ENCODE results near the gene AIFM1. TPM values are rescaled to one million over a fixed set of nuclear protein-coding genes. Genes with fewer than 3 reads are reported as not detected.
"Not testable (repeated sequence)": the region's sequence is repeated elsewhere in the genome, so short reads cannot be mapped to it uniquely, and the experiment has no call there.

The AIFM1 gene
- polyA plus RNA-seq, 1 donor: 50.3 TPM

GRCh38 chrX:130120746-130121504 is 44.7 kb downstream of the AIFM1 start:
- peak; percentile 67 to 84 for DNase-seq
- H3K4me3 ChIP-seq (ENCODE audit: low read length): peak overlapping the region; percentile 31
- H3K9me3 ChIP-seq (ENCODE audit: control insufficient read depth, low read depth, low read length): no peaks in the 10 kb centered on the region
- 0% methylated on average over 2 of the region's 58 CpGs for WGBS (ENCODE audit: insufficient coverage, low lambda C conversion rate)
- H3K27ac ChIP-seq (ENCODE audit: low read length): peak overlapping the region; percentile 72
- H3K36me3 ChIP-seq (ENCODE audit: control insufficient read depth, insufficient read depth, low read length): peaks cover 3% of the 10 kb centered on the region
- peaks cover 8% of the 10 kb centered on the region for H3K4me1 ChIP-seq (ENCODE audit: control insufficient read depth, insufficient read depth, low read length)
- H3K27me3 ChIP-seq (ENCODE audit: control insufficient read depth, insufficient read depth, low read length): no peaks in the 10 kb centered on the region

- H3K27ac ChIP-seq (ENCODE audit: low read length): peak overlapping the region; percentile 72
- no peaks in the 10 kb centered on the region for H3K27me3 ChIP-seq (ENCODE audit: control insufficient read depth, insufficient read depth, low read length)
- H3K36me3 ChIP-seq (ENCODE audit: control insufficient read depth, insufficient read depth, low read length): no peaks in the 10 kb centered on the region
- no peak for DNase-seq
- no CpG with 5 or more reads among the region's 28 CpGs for WGBS (ENCODE audit: insufficient coverage, low lambda C conversion rate)
- H3K4me1 ChIP-seq (ENCODE audit: control insufficient read depth, insufficient read depth, low read length): peaks cover 8% of the 10 kb centered on the region
- H3K9me3 ChIP-seq (ENCODE audit: control insufficient read depth, low read depth, low read length): no peaks in the 10 kb centered on the region
- H3K4me3 ChIP-seq (ENCODE audit: low read length): peak overlapping the region; percentile 31
Observed at GRCh38 chrX:130120321-130120731, 45.3 kb downstream of the AIFM1 start.

- no CpG with 5 or more reads among the region's 14 CpGs for WGBS (ENCODE audit: insufficient coverage, low lambda C conversion rate)
- H3K9me3 ChIP-seq (ENCODE audit: control insufficient read depth, low read depth, low read length): no peaks in the 10 kb centered on the region
- peak overlapping the region; percentile 20 for H3K27ac ChIP-seq (ENCODE audit: low read length)
- no peak overlapping the region for H3K4me3 ChIP-seq (ENCODE audit: low read length)
- H3K27me3 ChIP-seq (ENCODE audit: control insufficient read depth, insufficient read depth, low read length): no peaks in the 10 kb centered on the region
- peaks cover 8% of the 10 kb centered on the region for H3K4me1 ChIP-seq (ENCODE audit: control insufficient read depth, insufficient read depth, low read length)
- DNase-seq: no peak
- no peaks in the 10 kb centered on the region for H3K36me3 ChIP-seq (ENCODE audit: control insufficient read depth, insufficient read depth, low read length)
Observed at GRCh38 chrX:130119312-130119898, 46.2 kb downstream of the AIFM1 start.

- H3K27me3 ChIP-seq (ENCODE audit: control insufficient read depth, insufficient read depth, low read length): no peaks in the 10 kb centered on the region
- no peaks in the 10 kb centered on the region for H3K9me3 ChIP-seq (ENCODE audit: control insufficient read depth, low read depth, low read length)
- H3K4me1 ChIP-seq (ENCODE audit: control insufficient read depth, insufficient read depth, low read length): peaks cover 8% of the 10 kb centered on the region
- no peaks in the 10 kb centered on the region for H3K36me3 ChIP-seq (ENCODE audit: control insufficient read depth, insufficient read depth, low read length)
- WGBS (ENCODE audit: insufficient coverage, low lambda C conversion rate): no CpG with 5 or more reads among the region's 21 CpGs
- no peak overlapping the region for H3K4me3 ChIP-seq (ENCODE audit: low read length)
- H3K27ac ChIP-seq (ENCODE audit: low read length): no peak overlapping the region
- DNase-seq: peak in 1 of 2 donors; percentile 36
Observed at GRCh38 chrX:130118441-130119311, 47.0 kb downstream of the AIFM1 start.

GRCh38 chrX:130117166-130117565 is 48.5 kb downstream of the AIFM1 start:
- WGBS (ENCODE audit: insufficient coverage, low lambda C conversion rate): no CpG with 5 or more reads among the region's 7 CpGs
- no peaks in the 10 kb centered on the region for H3K9me3 ChIP-seq (ENCODE audit: control insufficient read depth, low read depth, low read length)
- peaks cover 8% of the 10 kb centered on the region for H3K4me1 ChIP-seq (ENCODE audit: control insufficient read depth, insufficient read depth, low read length)
- no peaks in the 10 kb centered on the region for H3K27me3 ChIP-seq (ENCODE audit: control insufficient read depth, insufficient read depth, low read length)
- no peak overlapping the region for H3K27ac ChIP-seq (ENCODE audit: low read length)
- H3K36me3 ChIP-seq (ENCODE audit: control insufficient read depth, insufficient read depth, low read length): no peaks in the 10 kb centered on the region
- no peak for DNase-seq
- no peak overlapping the region for H3K4me3 ChIP-seq (ENCODE audit: low read length)

GRCh38 chrX:130115119-130115885 is 50.3 kb downstream of the AIFM1 start:
- WGBS (ENCODE audit: insufficient coverage, low lambda C conversion rate): 100% methylated on average over 1 of the region's 10 CpGs
- H3K27me3 ChIP-seq (ENCODE audit: control insufficient read depth, insufficient read depth, low read length); DNase-seq; H3K4me3 ChIP-seq (ENCODE audit: low read length); H3K27ac ChIP-seq (ENCODE audit: low read length); H3K9me3 ChIP-seq (ENCODE audit: control insufficient read depth, low read depth, low read length); H3K36me3 ChIP-seq (ENCODE audit: control insufficient read depth, insufficient read depth, low read length): not testable (repeated sequence)
- H3K4me1 ChIP-seq (ENCODE audit: control insufficient read depth, insufficient read depth, low read length): peaks cover 15% of the 10 kb centered on the region

GRCh38 chrX:130114141-130114588 is 51.5 kb downstream of the AIFM1 start:
- no CpG with 5 or more reads among the region's 9 CpGs for WGBS (ENCODE audit: insufficient coverage, low lambda C conversion rate)
- H3K9me3 ChIP-seq (ENCODE audit: control insufficient read depth, low read depth, low read length): no peaks in the 10 kb centered on the region

GRCh38 chrX:130111220-130112154 is 54.2 kb downstream of the AIFM1 start:
- Histone ChIP-seq H3K27me3 (ENCODE audit: control insufficient read depth, insufficient read depth, low read length) (no peaks in the 10 kb centered on the region), H3K9me3 (ENCODE audit: control insufficient read depth, low read depth, low read length) (no peaks in the 10 kb centered on the region), H3K36me3 (ENCODE audit: control insufficient read depth, insufficient read depth, low read length) (peaks cover 3% of the 10 kb centered on the region), H3K4me3 (ENCODE audit: low read length) (peak overlapping the region; percentile 16), H3K27ac (ENCODE audit: low read length) (peak overlapping the region; percentile 21), H3K4me1 (ENCODE audit: control insufficient read depth, insufficient read depth, low read length) (peaks cover 26% of the 10 kb centered on the region)
- DNase-seq: peak in 1 of 2 donors; percentile 30
- no CpG with 5 or more reads among the region's 43 CpGs for WGBS (ENCODE audit: insufficient coverage, low lambda C conversion rate)

More at GRCh38 chrX:130114141-130114588, 51.5 kb downstream of the AIFM1 start:
- H3K27ac ChIP-seq (ENCODE audit: low read length): no peak overlapping the region
- H3K4me1 ChIP-seq (ENCODE audit: control insufficient read depth, insufficient read depth, low read length): peaks cover 10% of the 10 kb centered on the region
- DNase-seq: no peak
- H3K36me3 ChIP-seq (ENCODE audit: control insufficient read depth, insufficient read depth, low read length): no peaks in the 10 kb centered on the region
- no peak overlapping the region for H3K4me3 ChIP-seq (ENCODE audit: low read length)
- no peaks in the 10 kb centered on the region for H3K27me3 ChIP-seq (ENCODE audit: control insufficient read depth, insufficient read depth, low read length)

Data from large intestine (tissue), 3 donors.